NCI-H510A (cell line): ENCODE data around the gene GPATCH4.
"Not testable (repeated sequence)": the region's sequence is repeated elsewhere in the genome, so short reads cannot be mapped to it uniquely, and the experiment has no call there.

Experiments
- DNase-seq: peaks from one replicate; lab custom pipeline; 2025; lab: John Stamatoyannopoulos, UW

Gene GPATCH4

GRCh38 chr1:156598125-156598524 lies 3.2 kb downstream of the GPATCH4 start:
- DNase-seq = no peak

- no peak for DNase-seq
These were observed 4.9 kb downstream of the GPATCH4 start for GRCh38 chr1:156596426-156596825.

- no peak for DNase-seq
These were observed 6.3 kb downstream of the GPATCH4 start for GRCh38 chr1:156595016-156595415.

GRCh38 chr1:156594190-156594589 lies 7.1 kb downstream of the GPATCH4 start:
- no peak for DNase-seq

GRCh38 chr1:156593661-156593989 lies 7.7 kb downstream of the GPATCH4 start:
- no peak for DNase-seq

GRCh38 chr1:156592910-156593660 lies 8.2 kb downstream of the GPATCH4 start:
- DNase-seq = peak; percentile 72

GRCh38 chr1:156592158-156592909 lies 8.9 kb downstream of the GPATCH4 start:
- DNase-seq = no peak

GRCh38 chr1:156591432-156592157 lies 9.7 kb downstream of the GPATCH4 start, which contains the start of gene NAXE:
Gene NAXE, plus strand, starts transcription at chr1:156591776. Its CDS starts 29 bp downstream, at chr1:156591805.
- DNase-seq = peak; percentile 87

- DNase-seq = peak; percentile 41
These were observed 10.2 kb downstream of the GPATCH4 start for GRCh38 chr1:156591181-156591431.

GRCh38 chr1:156590326-156591180 lies 10.7 kb downstream of the GPATCH4 start:
- no peak for DNase-seq

GRCh38 chr1:156589546-156589945 lies 11.7 kb downstream of the GPATCH4 start:
- DNase-seq = no peak

- DNase-seq = not testable (repeated sequence)
These were observed 13.4 kb downstream of the GPATCH4 start for GRCh38 chr1:156587927-156588326.

GRCh38 chr1:156586892-156587477 lies 14.3 kb downstream of the GPATCH4 start:
- no peak for DNase-seq

GRCh38 chr1:156586323-156586722 lies 15.0 kb downstream of the GPATCH4 start:
- DNase-seq = no peak

GRCh38 chr1:156584813-156585212 lies 16.5 kb downstream of the GPATCH4 start:
- DNase-seq = peak; percentile 50

- no peak for DNase-seq
These were observed 17.3 kb downstream of the GPATCH4 start for GRCh38 chr1:156583821-156584622.

- DNase-seq = no peak
These were observed 18.8 kb downstream of the GPATCH4 start for GRCh38 chr1:156582388-156583017.

GRCh38 chr1:156581661-156582387 lies 19.5 kb downstream of the GPATCH4 start:
- no peak for DNase-seq

GRCh38 chr1:156579472-156579871 lies 21.8 kb downstream of the GPATCH4 start, which contains the start of gene TTC24:
Gene TTC24, plus strand, starts transcription at chr1:156579723. Its CDS starts 1,642 bp downstream, at chr1:156581365.
- DNase-seq = no peak

GRCh38 chr1:156578055-156578454 lies 23.2 kb downstream of the GPATCH4 start:
- no peak for DNase-seq
